Effector memory CD4-positive, alpha-beta T cell (primary cell): ENCODE results near the gene MSMP.

Source experiments
- DNase-seq, 3 donors: peaks; one replicate each; pipeline ENCODE4 v3.0.0-alpha.2; 2020
- H3K27ac ChIP-seq: 2 replicates; pipeline ENCODE4 v1.7.0; 2013; ENCODE audit warnings: mild to moderate bottlenecking, low read length, moderate library complexity; ENCODE audit not compliant: insufficient read depth, poor library complexity, severe bottlenecking
- H3K27me3 ChIP-seq: replicated peaks from 2 replicates; pipeline ENCODE4 v1.7.0; 2013; ENCODE audit warnings: mild to moderate bottlenecking, low read length; ENCODE audit not compliant: insufficient read depth, control insufficient read depth, poor library complexity, severe bottlenecking
- H3K36me3 ChIP-seq: 2 replicates; pipeline ENCODE4 v1.7.0; 2013; ENCODE audit warnings: mild to moderate bottlenecking, low read length, moderate library complexity; ENCODE audit not compliant: control insufficient read depth, insufficient read depth
- H3K4me1 ChIP-seq: 2 replicates; pipeline ENCODE4 v1.7.0; 2013; ENCODE audit warnings: low read length, mild to moderate bottlenecking; ENCODE audit not compliant: control insufficient read depth, insufficient read depth, poor library complexity, severe bottlenecking
- H3K4me3 ChIP-seq: 2 replicates; pipeline ENCODE4 v1.7.0; 2013; ENCODE audit warnings: low read length, low read depth, mild to moderate bottlenecking; ENCODE audit not compliant: insufficient read depth, poor library complexity, severe bottlenecking
- H3K9me3 ChIP-seq: 2 replicates; pipeline ENCODE4 v1.7.0; 2013; ENCODE audit warnings: mild to moderate bottlenecking, low read length, moderate library complexity; ENCODE audit not compliant: control insufficient read depth
- total RNA-seq, 3 donors: gene quantifications; one replicate each; lab custom pipeline; 2026; lab: John Stamatoyannopoulos, UW

The MSMP gene
- total RNA-seq, result 0 to 0.09 (median 0) reads per million in 3 donors

GRCh38 chr9:35754264-35754663 is at the start of gene MSMP:
Gene MSMP (minus strand): TSS chr9:35754276. CDS start chr9:35754129, 147 bp downstream.
- Histone ChIP-seq H3K36me3 (peaks cover 29% of the 10 kb centered on the region), H3K27me3 (no peaks in the 10 kb centered on the region), H3K4me1 (peaks cover 17% of the 10 kb centered on the region), H3K27ac (no peak within 1 kb of the TSS), H3K9me3 (no peaks in the 10 kb centered on the region), H3K4me3 (no peak within 1 kb of the TSS)
- no peak for DNase-seq

GRCh38 chr9:35801328-35802128 is 47.5 kb upstream of the MSMP start:
- Histone ChIP-seq H3K4me3 (no peak overlapping the region), H3K27me3 (no peaks in the 10 kb centered on the region), H3K9me3 (no peaks in the 10 kb centered on the region), H3K36me3 (peaks cover 16% of the 10 kb centered on the region), H3K4me1 (no peaks in the 10 kb centered on the region), H3K27ac (no peak overlapping the region)
- no peak for DNase-seq

- Histone ChIP-seq H3K4me1 (no peaks in the 10 kb centered on the region), H3K4me3 (no peak overlapping the region), H3K9me3 (no peaks in the 10 kb centered on the region), H3K27me3 (no peaks in the 10 kb centered on the region), H3K36me3 (peaks cover 8% of the 10 kb centered on the region), H3K27ac (no peak overlapping the region)
- no peak for DNase-seq
Measured at GRCh38 chr9:35800530-35800929, 46.5 kb upstream of the MSMP start.

- no peak for DNase-seq
- no peaks in the 10 kb centered on the region for H3K9me3 ChIP-seq
- H3K4me1 ChIP-seq, result no peaks in the 10 kb centered on the region
- H3K4me3 ChIP-seq, result no peak overlapping the region
- no peak overlapping the region for H3K27ac ChIP-seq
- H3K36me3 ChIP-seq, result no peaks in the 10 kb centered on the region
- H3K27me3 ChIP-seq, result no peaks in the 10 kb centered on the region
Measured at GRCh38 chr9:35798658-35799374, 44.7 kb upstream of the MSMP start.

- Histone ChIP-seq H3K27ac (no peak overlapping the region), H3K36me3 (peaks cover 6% of the 10 kb centered on the region), H3K4me3 (no peak overlapping the region), H3K4me1 (no peaks in the 10 kb centered on the region), H3K9me3 (no peaks in the 10 kb centered on the region), H3K27me3 (no peaks in the 10 kb centered on the region)
- DNase-seq, result no peak
Measured at GRCh38 chr9:35797311-35798109, 43.4 kb upstream of the MSMP start.

- Histone ChIP-seq H3K4me3 (no peak overlapping the region), H3K27ac (no peak overlapping the region), H3K4me1 (no peaks in the 10 kb centered on the region), H3K36me3 (peaks cover 6% of the 10 kb centered on the region), H3K9me3 (no peaks in the 10 kb centered on the region), H3K27me3 (no peaks in the 10 kb centered on the region)
- DNase-seq, result no peak
Measured at GRCh38 chr9:35795695-35796094, 41.6 kb upstream of the MSMP start.

- peaks cover 6% of the 10 kb centered on the region for H3K36me3 ChIP-seq
- DNase-seq, result no peak
- no peak overlapping the region for H3K27ac ChIP-seq
- H3K9me3 ChIP-seq, result no peaks in the 10 kb centered on the region
- H3K4me1 ChIP-seq, result no peaks in the 10 kb centered on the region
- H3K27me3 ChIP-seq, result no peaks in the 10 kb centered on the region
- H3K4me3 ChIP-seq, result no peak overlapping the region
Measured at GRCh38 chr9:35793461-35793860, 39.4 kb upstream of the MSMP start.

GRCh38 chr9:35792826-35793225 is 38.8 kb upstream of the MSMP start:
- Histone ChIP-seq H3K27me3 (no peaks in the 10 kb centered on the region), H3K4me3 (no peak overlapping the region), H3K27ac (no peak overlapping the region), H3K9me3 (no peaks in the 10 kb centered on the region), H3K36me3 (peaks cover 6% of the 10 kb centered on the region), H3K4me1 (no peaks in the 10 kb centered on the region)
- no peak for DNase-seq

- Histone ChIP-seq H3K9me3 (no peaks in the 10 kb centered on the region), H3K4me3 (no peak overlapping the region)
Measured at GRCh38 chr9:35792024-35792813, 38.1 kb upstream of the MSMP start.

More at GRCh38 chr9:35792024-35792813, 38.1 kb upstream of the MSMP start:
- H3K4me1 ChIP-seq, result no peaks in the 10 kb centered on the region
- peaks cover 6% of the 10 kb centered on the region for H3K36me3 ChIP-seq
- no peak overlapping the region for H3K27ac ChIP-seq
- DNase-seq, result no peak
- H3K27me3 ChIP-seq, result no peaks in the 10 kb centered on the region
